Measurements from ENCODE around the gene CEP112. TPM values are rescaled to one million over a fixed set of nuclear protein-coding genes. Genes with fewer than 3 reads are reported as not detected.

The CEP112 gene
- total and polyA plus RNA-seq, 8 donors: 15.1 to 23.8 (median 19.7) TPM

DNA sequence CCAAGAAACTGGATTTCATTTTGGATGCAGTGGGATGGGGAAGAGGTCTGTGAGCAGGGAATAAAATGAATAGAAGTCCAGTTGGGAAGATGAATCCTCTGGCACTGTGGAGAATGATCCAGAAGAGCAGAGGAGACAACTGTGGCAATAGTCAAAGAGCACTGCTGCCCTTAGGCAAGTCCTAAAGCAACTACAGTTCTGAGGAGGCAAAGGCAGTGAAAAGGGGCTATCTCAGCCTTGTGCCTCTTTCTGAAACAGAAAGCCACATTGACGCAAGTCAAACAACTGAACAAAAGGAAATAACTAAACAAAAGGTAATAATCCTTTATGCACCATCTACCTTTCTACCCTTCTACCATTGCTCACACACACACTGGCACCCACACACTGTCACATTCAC is 392.5 kb downstream of the CEP112 start:
- H3K27ac ChIP-seq: no peak overlapping the region
- intact Hi-C loops (cut with DNase I): no loop called here
- H3K36me3 ChIP-seq: no peaks in the 10 kb centered on the region
- ATAC-seq: no peak
- H3K4me1 ChIP-seq: no peaks in the 10 kb centered on the region
- no peak for DNase-seq
- H3K9me3 ChIP-seq: peaks cover 0 to 15% of the 10 kb centered on the region in 2 donors
- no peaks in the 10 kb centered on the region for H3K27me3 ChIP-seq
- TF ChIP-seq, protein P1, sequence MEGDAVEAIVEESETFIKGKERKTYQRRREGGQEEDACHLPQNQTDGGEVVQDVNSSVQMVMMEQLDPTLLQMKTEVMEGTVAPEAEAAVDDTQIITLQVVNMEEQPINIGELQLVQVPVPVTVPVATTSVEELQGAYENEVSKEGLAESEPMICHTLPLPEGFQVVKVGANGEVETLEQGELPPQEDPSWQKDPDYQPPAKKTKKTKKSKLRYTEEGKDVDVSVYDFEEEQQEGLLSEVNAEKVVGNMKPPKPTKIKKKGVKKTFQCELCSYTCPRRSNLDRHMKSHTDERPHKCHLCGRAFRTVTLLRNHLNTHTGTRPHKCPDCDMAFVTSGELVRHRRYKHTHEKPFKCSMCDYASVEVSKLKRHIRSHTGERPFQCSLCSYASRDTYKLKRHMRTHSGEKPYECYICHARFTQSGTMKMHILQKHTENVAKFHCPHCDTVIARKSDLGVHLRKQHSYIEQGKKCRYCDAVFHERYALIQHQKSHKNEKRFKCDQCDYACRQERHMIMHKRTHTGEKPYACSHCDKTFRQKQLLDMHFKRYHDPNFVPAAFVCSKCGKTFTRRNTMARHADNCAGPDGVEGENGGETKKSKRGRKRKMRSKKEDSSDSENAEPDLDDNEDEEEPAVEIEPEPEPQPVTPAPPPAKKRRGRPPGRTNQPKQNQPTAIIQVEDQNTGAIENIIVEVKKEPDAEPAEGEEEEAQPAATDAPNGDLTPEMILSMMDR (IDR thresholded peaks at IDR 0.05): no peak
- H3K4me3 ChIP-seq: no peak overlapping the region

DNA sequence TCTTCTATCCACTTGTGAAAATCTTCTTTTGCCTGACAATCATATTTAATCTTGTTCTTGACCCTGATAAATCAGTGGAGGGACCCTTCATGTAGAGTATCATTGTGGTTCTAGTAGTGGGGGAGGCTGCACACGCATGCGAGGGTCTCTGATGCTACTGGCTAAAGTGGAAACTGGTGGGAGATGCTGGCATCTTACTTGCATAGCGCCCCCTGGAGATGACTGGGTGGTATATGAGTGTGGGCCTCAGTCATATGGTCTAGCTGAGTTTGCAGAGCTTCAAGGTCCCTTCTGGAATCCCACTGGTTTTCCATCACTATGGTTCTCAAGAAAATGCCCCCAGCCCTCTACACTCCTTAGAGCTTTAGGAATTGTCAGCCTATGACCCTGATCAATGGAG is 394.1 kb downstream of the CEP112 start:
- TF ChIP-seq, protein P1 (IDR thresholded peaks at IDR 0.05): no peak
- Histone ChIP-seq H3K4me1 (no peaks in the 10 kb centered on the region), H3K27me3 (no peaks in the 10 kb centered on the region), H3K27ac (no peak overlapping the region), H3K36me3 (no peaks in the 10 kb centered on the region), H3K4me3 (no peak overlapping the region), H3K9me3 (peaks cover 0 to 15% of the 10 kb centered on the region in 2 donors)
- ATAC-seq (no peak), DNase-seq (no peak)
- intact Hi-C loops (cut with DNase I): no loop called here

DNA sequence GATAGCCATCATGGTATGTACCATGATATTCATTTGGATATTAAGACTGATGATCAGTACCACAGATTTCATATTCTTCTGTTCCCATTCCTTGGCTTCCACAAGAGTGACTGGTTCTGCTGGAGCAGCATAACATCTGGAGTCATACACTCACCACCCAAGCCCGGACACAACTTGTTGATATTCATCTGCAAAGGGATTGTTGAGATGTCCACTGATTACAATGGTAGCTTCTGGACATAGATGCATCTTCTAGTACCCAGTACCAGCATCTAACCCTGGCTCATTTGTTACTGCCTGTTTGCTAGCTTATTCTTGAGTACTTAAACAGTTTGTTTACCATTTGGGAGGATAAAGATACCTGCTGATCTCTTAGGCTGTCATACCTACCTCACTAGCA is 394.8 kb downstream of the CEP112 start:
- H3K4me1 ChIP-seq: no peaks in the 10 kb centered on the region
- H3K36me3 ChIP-seq: no peaks in the 10 kb centered on the region
- intact Hi-C loops (cut with DNase I): no loop called here
- TF ChIP-seq, protein P1 (IDR thresholded peaks at IDR 0.05): no peak
- no peak for ATAC-seq
- H3K27me3 ChIP-seq: no peaks in the 10 kb centered on the region
- no peak overlapping the region for H3K27ac ChIP-seq
- no peak overlapping the region for H3K4me3 ChIP-seq
- H3K9me3 ChIP-seq: peaks cover 0 to 8% of the 10 kb centered on the region in 2 donors
- DNase-seq: no peak

DNA sequence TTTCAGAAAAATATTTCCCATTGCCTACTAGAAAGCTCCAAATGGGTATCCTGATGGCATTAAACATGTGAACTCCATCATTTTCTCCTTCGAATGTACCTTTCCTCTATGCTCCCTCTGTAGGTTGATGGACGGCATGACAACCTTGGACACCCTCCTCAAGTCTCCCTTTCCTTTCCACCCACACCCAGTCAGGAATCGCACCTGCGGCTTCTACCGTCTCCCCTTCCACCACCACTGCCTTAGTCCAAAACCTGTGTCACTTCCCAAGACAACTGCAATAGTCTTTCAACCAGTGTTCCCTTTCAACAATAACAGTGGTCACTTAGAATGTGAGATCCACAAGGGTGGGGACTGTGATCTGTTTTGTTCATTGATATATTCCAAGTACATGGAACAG is 397.4 kb downstream of the CEP112 start:
- intact Hi-C loops (cut with DNase I): no loop called here
- Histone ChIP-seq H3K27ac (no peak overlapping the region), H3K4me1 (no peaks in the 10 kb centered on the region), H3K4me3 (no peak overlapping the region), H3K36me3 (no peaks in the 10 kb centered on the region), H3K27me3 (no peaks in the 10 kb centered on the region), H3K9me3 (no peaks in the 10 kb centered on the region)
- DNase-seq: no peak
- TF ChIP-seq, protein P1 (IDR thresholded peaks at IDR 0.05): peak; percentile 21 to 37
- peak; percentile 91 for ATAC-seq

DNA sequence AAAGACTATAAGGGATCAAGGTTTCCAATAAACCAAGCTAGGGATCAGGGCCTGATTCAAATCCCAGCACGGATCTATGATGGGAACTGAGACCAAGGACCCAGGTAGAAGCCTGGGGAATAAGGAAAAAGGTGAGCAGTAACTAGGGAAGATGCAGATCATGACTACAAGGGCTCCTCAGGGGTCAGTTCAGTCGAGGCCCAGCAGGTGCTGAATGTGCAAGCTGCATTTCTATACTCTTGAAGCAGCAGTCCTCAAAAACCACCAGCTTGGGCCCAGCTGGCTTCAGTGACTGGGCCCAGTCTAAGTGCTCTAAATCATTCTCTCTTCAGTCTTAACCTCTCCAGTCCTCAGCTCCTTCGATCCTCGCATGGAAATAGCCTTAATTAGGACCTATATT is 401.7 kb downstream of the CEP112 start:
- Histone ChIP-seq H3K27ac (no peak overlapping the region), H3K4me3 (no peak overlapping the region), H3K27me3 (no peaks in the 10 kb centered on the region), H3K4me1 (peaks cover 5% of the 10 kb centered on the region in 2 donors), H3K36me3 (no peaks in the 10 kb centered on the region), H3K9me3 (no peaks in the 10 kb centered on the region)
- DNase-seq (no peak), ATAC-seq (no peak)
- intact Hi-C loops (cut with DNase I): no loop called here
- TF ChIP-seq, protein P1 (IDR thresholded peaks at IDR 0.05): no peak

All from left lung (tissue), 10 donors.